HEK293T (cell line): Measurements from ENCODE around the gene ASB18.

Experiments
- ELF4 ChIP-seq: fragments of 450-650 bp; IDR thresholded peaks from 2 replicates; pipeline ENCODE4 v1.6.1; 2017; ENCODE audit warnings: antibody characterized with exemption
- FOXM1 ChIP-seq: fragments of 450-650 bp; IDR thresholded peaks from 2 replicates; pipeline ENCODE4 v1.6.1; 2017; ENCODE audit warnings: mild to moderate bottlenecking, borderline replicate concordance
- HDGF ChIP-seq: fragments of 450-650 bp; IDR thresholded peaks from 2 replicates; pipeline ENCODE4 v1.6.1; 2017; ENCODE audit warnings: antibody characterized with exemption, borderline replicate concordance
- NFRKB ChIP-seq: fragments of 450-650 bp; IDR thresholded peaks from 2 replicates; pipeline ENCODE4 v1.6.1; 2016; ENCODE audit warnings: mild to moderate bottlenecking, moderate library complexity
- SP1 ChIP-seq: fragments of 450-650 bp; IDR thresholded peaks from 2 replicates; pipeline ENCODE4 v1.6.1; 2017

DNA sequence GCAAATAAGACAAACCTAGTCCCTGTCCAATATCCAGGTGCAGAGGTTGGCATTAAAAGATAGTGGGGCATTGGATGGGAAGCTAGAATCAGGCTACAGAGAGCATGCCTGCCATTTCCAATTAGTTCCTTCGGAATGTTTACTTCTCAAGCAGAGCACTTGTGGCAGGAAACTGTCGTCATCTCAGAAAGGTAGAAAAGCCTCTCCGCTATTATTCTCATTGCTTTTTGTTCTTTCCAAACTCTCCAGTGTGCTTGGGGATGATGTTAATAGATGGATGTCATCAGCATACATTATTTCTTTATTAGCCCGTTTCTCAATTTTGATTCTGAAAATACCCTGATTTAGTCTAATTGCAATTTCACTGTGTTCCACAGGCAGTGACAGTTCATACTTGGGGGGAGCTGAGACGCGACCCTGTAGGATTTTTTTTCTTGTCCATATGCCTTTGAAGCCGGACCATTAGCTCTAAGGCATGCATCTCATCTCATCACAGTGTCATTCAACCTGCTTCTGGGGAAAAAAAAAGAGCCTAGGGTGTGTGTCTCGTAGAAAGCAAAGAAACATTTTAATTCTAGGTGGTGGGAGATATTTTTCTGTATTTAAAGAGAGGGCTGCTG, 7.7 kb downstream of the ASB18 start:
- no peak for TF ChIP-seq NFRKB
- no peak for TF ChIP-seq FOXM1
- no peak for TF ChIP-seq SP1
- no peak for TF ChIP-seq HDGF
- TF ChIP-seq ELF4: no peak
